Measurements from ENCODE around the gene CHRNE. TPM values are rescaled to one million over a fixed set of nuclear protein-coding genes. Genes with fewer than 3 reads are reported as not detected.

Gene CHRNE
- total RNA-seq: 1 to 10 TPM in 3 of 4 donors, under 1 TPM in 1; 0.53 to 5.2 (median 3.6) TPM

GRCh38 chr17:4903051-4903818 lies at the start of gene CHRNE:
CHRNE (minus strand) TSS chr17:4903098; CDS start chr17:4903063, 35 bp downstream.
- 12 to 16% methylated on average over 10 of the region's 10 CpGs for WGBS, 2 donors
- peak in 1 of 3 donors; percentile 62 for TF ChIP-seq CTCF (IDR thresholded peaks at IDR 0.05)
- TF ChIP-seq POLR2A (IDR thresholded peaks at IDR 0.05): no peak
- intact Hi-C loops (cut with DNase I; ENCODE audit: low total_unique reads): no loop called here
- no peak within 1 kb of the TSS for H3K4me3 ChIP-seq (ENCODE audit: low read depth, poor library complexity, severe bottlenecking)
- DNase-seq (ENCODE audit: low spot score in 2 of 2): peak; percentile 85 to 94

- intact Hi-C loops (cut with DNase I; ENCODE audit: low total_unique reads): no loop called here
- no peak overlapping the region for H3K4me3 ChIP-seq (ENCODE audit: low read depth, poor library complexity, severe bottlenecking)
- TF ChIP-seq CTCF (IDR thresholded peaks at IDR 0.05): no peak
- no peak for TF ChIP-seq POLR2A (IDR thresholded peaks at IDR 0.05)
- no peak for DNase-seq (ENCODE audit: low spot score in 2 of 2)
- WGBS, 2 donors: 92% methylated on average over 3 of the region's 3 CpGs
These were observed 48.6 kb upstream of the CHRNE start for GRCh38 chr17:4951486-4951885.

- WGBS, 2 donors: 55 to 60% methylated on average over 7 of the region's 7 CpGs
- no peak for DNase-seq (ENCODE audit: low spot score in 2 of 2)
- H3K4me3 ChIP-seq (ENCODE audit: low read depth, poor library complexity, severe bottlenecking): peak within 1 kb of the TSS; percentile 44
- no peak for TF ChIP-seq POLR2A (IDR thresholded peaks at IDR 0.05)
- TF ChIP-seq CTCF (IDR thresholded peaks at IDR 0.05): no peak
- intact Hi-C loops (cut with DNase I; ENCODE audit: low total_unique reads): no loop called here
These were observed 47.9 kb upstream of the CHRNE start, which contains the start of gene ENO3 for GRCh38 chr17:4950746-4951204. ENO3 (plus strand) TSS chr17:4951119; CDS start chr17:4951830, 711 bp downstream.

- intact Hi-C loops (cut with DNase I; ENCODE audit: low total_unique reads): no loop called here
- 18 to 20% methylated on average over 24 to 28 of the region's 52 CpGs for WGBS, 2 donors
- DNase-seq (ENCODE audit: low spot score in 2 of 2): peak in 1 of 2 donors; percentile 94
- TF ChIP-seq POLR2A (IDR thresholded peaks at IDR 0.05) (no peak), CTCF (IDR thresholded peaks at IDR 0.05) (no peak)
- H3K4me3 ChIP-seq (ENCODE audit: low read depth, poor library complexity, severe bottlenecking): peak overlapping the region; percentile 44
These were observed 47.3 kb upstream of the CHRNE start for GRCh38 chr17:4950075-4950745.

GRCh38 chr17:4949321-4950074 lies 46.6 kb upstream of the CHRNE start:
- peak; percentile 71 to 95 for DNase-seq (ENCODE audit: low spot score in 2 of 2)
- H3K4me3 ChIP-seq (ENCODE audit: low read depth, poor library complexity, severe bottlenecking): peak overlapping the region; percentile 44
- WGBS, 2 donors: 1% methylated on average over 23 to 32 of the region's 75 CpGs
- TF ChIP-seq CTCF (IDR thresholded peaks at IDR 0.05) (peak in 1 of 3 donors; percentile 65), POLR2A (IDR thresholded peaks at IDR 0.05) (no peak)
- intact Hi-C loops (cut with DNase I; ENCODE audit: low total_unique reads): no loop called here

All from lower leg skin (tissue), 4 donors.